HEK293 (cell line): Measurements from ENCODE around the gene CTAGE9.
A peak's percentile ranks its signal among the peaks of the same experiment; 100 is the strongest.

Source experiments
- CTCF ChIA-PET: fragments of 350-600 bp; formaldehyde crosslinking; extraction: SDS; loops from one replicate; lab custom pipeline; 2021; ENCODE audit warnings: antibody characterized with exemption; lab: Yijun Ruan, JAX
- POLR2A ChIA-PET: fragments of 300-600 bp; formaldehyde crosslinking; extraction: SDS; loops from one replicate; lab custom pipeline; 2020; ENCODE audit warnings: antibody characterized with exemption, inconsistent platforms; lab: Yijun Ruan, JAX
- H3K27ac ChIP-seq: fragments of 200-500 bp; sonication (Bioruptor generic); 2 replicates; pipeline ENCODE4 v1.5.1; 2014; ENCODE audit warnings: low read depth, low read length, control low read depth, inconsistent platforms; ENCODE audit errors: extremely low read depth
- H3K36me3 ChIP-seq, 2 experiments: fragments of 200-500 bp in 1 of 2; sonication (Bioruptor generic) in 1 of 2; 1 replicate in 1 of 2; 2 replicates in 1 of 2; pipeline ENCODE4 v1.5.1; 2014 to 2017; ENCODE audit warnings: inconsistent platforms in 2 of 2, low read length in 2 of 2; ENCODE audit not compliant: control insufficient read depth in 2 of 2, insufficient read depth in 1 of 2
- H3K4me1 ChIP-seq: fragments of 200-500 bp; sonication (Bioruptor generic); 2 replicates; pipeline ENCODE4 v1.5.1; 2014; ENCODE audit warnings: mild to moderate bottlenecking, low read length, inconsistent platforms; ENCODE audit not compliant: control insufficient read depth, insufficient read depth
- H3K4me3 ChIP-seq: 2 replicates; pipeline ENCODE4 v1.5.1; 2011; ENCODE audit warnings: low read depth, mild to moderate bottlenecking, control low read depth, low read length, moderate library complexity
- H3K9me3 ChIP-seq: fragments of 200-500 bp; sonication (Bioruptor generic); 2 replicates; pipeline ENCODE4 v1.5.1; 2014; ENCODE audit warnings: low read depth, low read length, inconsistent platforms; ENCODE audit not compliant: control insufficient read depth, insufficient read depth
- FEZF1 ChIP-seq: fragments of 450-650 bp; formaldehyde crosslinking; IDR thresholded peaks from 2 replicates; pipeline ENCODE4 v1.5.1; 2016; ENCODE audit warnings: missing biosample characterization, missing genetic modification characterization
- GLI4 ChIP-seq: fragments of 450-650 bp; formaldehyde crosslinking; IDR thresholded peaks from 2 replicates; pipeline ENCODE4 v1.5.1; 2016; ENCODE audit warnings: missing biosample characterization, missing genetic modification characterization
- PRDM1 ChIP-seq: fragments of 450-650 bp; formaldehyde crosslinking; IDR thresholded peaks from 2 replicates; pipeline ENCODE4; 2016; ENCODE audit warnings: missing biosample characterization, missing genetic modification characterization
- PRDM2 ChIP-seq: fragments of 450-650 bp; formaldehyde crosslinking; IDR thresholded peaks from 2 replicates; pipeline ENCODE4 v1.5.1; 2016; ENCODE audit warnings: missing biosample characterization, missing genetic modification characterization, borderline replicate concordance
- SP2 ChIP-seq: fragments of 450-650 bp; formaldehyde crosslinking; IDR thresholded peaks from 2 replicates; pipeline ENCODE4 v1.5.1; 2016; ENCODE audit warnings: missing biosample characterization, missing genetic modification characterization
- ZBTB8A ChIP-seq: fragments of 450-650 bp; formaldehyde crosslinking; IDR thresholded peaks from 2 replicates; pipeline ENCODE4 v1.5.1; 2016; ENCODE audit warnings: missing biosample characterization, missing genetic modification characterization
- ZFP41 ChIP-seq: fragments of 450-650 bp; formaldehyde crosslinking; IDR thresholded peaks from 2 replicates; pipeline ENCODE4 v1.5.1; 2016; ENCODE audit warnings: missing biosample characterization, missing genetic modification characterization, borderline replicate concordance
- ZNF133 ChIP-seq: fragments of 450-650 bp; formaldehyde crosslinking; IDR thresholded peaks from 2 replicates; pipeline ENCODE4 v1.5.1; 2016; ENCODE audit warnings: missing biosample characterization, missing genetic modification characterization
- ZNF146 ChIP-seq: fragments of 450-650 bp; formaldehyde crosslinking; IDR thresholded peaks from 2 replicates; pipeline ENCODE4 v1.5.1; 2016; ENCODE audit warnings: missing biosample characterization, missing genetic modification characterization
- ZNF292 ChIP-seq: fragments of 450-650 bp; formaldehyde crosslinking; IDR thresholded peaks from 2 replicates; pipeline ENCODE4 v1.5.1; 2016; ENCODE audit warnings: low read depth, missing biosample characterization, missing genetic modification characterization, borderline replicate concordance
- ZNF426 ChIP-seq: fragments of 450-650 bp; formaldehyde crosslinking; IDR thresholded peaks from 2 replicates; pipeline ENCODE4 v1.5.1; 2017; ENCODE audit warnings: missing biosample characterization, missing genetic modification characterization, mild to moderate bottlenecking, inconsistent platforms, moderate library complexity
- ZNF530 ChIP-seq: fragments of 450-650 bp; formaldehyde crosslinking; IDR thresholded peaks from 2 replicates; pipeline ENCODE4 v1.5.1; 2016; ENCODE audit warnings: low read depth, missing biosample characterization, missing genetic modification characterization
- ZNF629 ChIP-seq: fragments of 450-650 bp; formaldehyde crosslinking; IDR thresholded peaks from 2 replicates; pipeline ENCODE4 v1.5.1; 2017; ENCODE audit warnings: missing biosample characterization, missing genetic modification characterization
- ZNF670 ChIP-seq: fragments of 450-650 bp; formaldehyde crosslinking; IDR thresholded peaks from 2 replicates; pipeline ENCODE4 v1.5.1; 2016; ENCODE audit warnings: missing biosample characterization, missing genetic modification characterization, low read depth
- ZNF785 ChIP-seq: fragments of 450-650 bp; formaldehyde crosslinking; IDR thresholded peaks from 2 replicates; pipeline ENCODE4 v1.5.1; 2016; ENCODE audit warnings: missing biosample characterization, missing genetic modification characterization
- ZNF830 ChIP-seq: fragments of 450-650 bp; IDR thresholded peaks from 2 replicates; pipeline ENCODE4 v1.5.0; 2018; ENCODE audit warnings: missing biosample characterization, missing genetic modification characterization, low read depth, mild to moderate bottlenecking, moderate library complexity
- ZNF837 ChIP-seq: fragments of 450-650 bp; formaldehyde crosslinking; IDR thresholded peaks from 2 replicates; pipeline ENCODE4 v1.5.1; 2016; ENCODE audit warnings: missing biosample characterization, missing genetic modification characterization
- ZSCAN16 ChIP-seq: fragments of 450-650 bp; formaldehyde crosslinking; IDR thresholded peaks from 2 replicates; pipeline ENCODE4 v1.5.1; 2016; ENCODE audit warnings: missing biosample characterization, missing genetic modification characterization
- ZSCAN23 ChIP-seq: fragments of 450-650 bp; formaldehyde crosslinking; IDR thresholded peaks from 2 replicates; pipeline ENCODE4 v1.5.1; 2016; ENCODE audit warnings: missing biosample characterization, missing genetic modification characterization
- ZXDB ChIP-seq: fragments of 450-650 bp; formaldehyde crosslinking; IDR thresholded peaks from 2 replicates; pipeline ENCODE4 v1.5.1; 2016; ENCODE audit warnings: missing biosample characterization, missing genetic modification characterization
- TF ChIP-seq, protein P1 (sequence below): fragments of 450-650 bp; formaldehyde crosslinking; IDR thresholded peaks from 2 replicates; pipeline ENCODE4 v1.5.1; 2016; ENCODE audit warnings: missing biosample characterization, missing genetic modification characterization

Gene CTAGE9

DNA sequence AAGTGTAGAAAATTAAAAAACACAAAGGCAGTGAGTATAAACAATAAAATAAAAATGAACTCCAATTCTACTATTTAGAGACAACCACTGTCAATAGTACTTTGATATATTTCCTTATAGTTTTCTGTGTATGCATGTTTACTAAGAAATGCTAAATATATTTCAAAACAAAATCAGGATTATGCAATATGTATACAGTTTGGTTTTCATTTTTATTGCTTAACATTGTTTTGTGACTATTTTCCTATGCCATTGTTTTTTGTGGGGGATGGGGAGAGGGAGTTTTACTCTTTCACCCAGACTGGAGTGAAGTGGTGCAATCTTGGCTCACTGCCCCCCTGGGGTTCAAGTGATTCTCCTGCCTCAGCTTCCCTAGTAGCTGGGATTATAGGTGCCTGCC is 29.2 kb downstream of the CTAGE9 start (continued):
- TF ChIP-seq ZNF670 (no peak), ZNF830 (tag by site-specific recombination) (no peak)

DNA sequence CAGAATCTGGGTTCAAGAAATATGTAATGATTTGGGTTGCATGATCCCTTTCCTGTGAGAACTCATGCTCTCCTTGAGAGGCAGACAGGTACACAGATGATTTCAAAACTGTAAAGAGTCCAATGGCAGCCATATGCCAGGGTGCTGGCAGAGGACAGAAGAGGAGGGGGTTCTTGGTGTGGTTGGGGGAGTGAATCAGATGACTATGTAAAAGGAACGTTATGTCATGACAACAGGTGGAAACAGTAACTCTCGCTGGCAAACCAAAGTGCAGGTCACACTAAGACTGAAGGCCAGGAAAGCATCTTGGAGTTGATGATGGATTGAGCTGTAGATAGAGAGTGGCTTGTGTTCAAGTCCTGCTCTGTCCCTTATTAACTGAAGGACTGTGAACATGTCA is 29.9 kb downstream of the CTAGE9 start:
- Histone ChIP-seq H3K4me3 (no peak overlapping the region), H3K4me1 (no peaks in the 10 kb centered on the region), H3K9me3 (no peaks in the 10 kb centered on the region), H3K36me3 (no peaks in the 10 kb centered on the region), H3K27ac (no peak overlapping the region)
- ChIA-PET CTCF (no interaction called here), POLR2A (no interaction called here)
- TF ChIP-seq SP2 (tag by site-specific recombination), result no peak
- TF ChIP-seq, protein P1, sequence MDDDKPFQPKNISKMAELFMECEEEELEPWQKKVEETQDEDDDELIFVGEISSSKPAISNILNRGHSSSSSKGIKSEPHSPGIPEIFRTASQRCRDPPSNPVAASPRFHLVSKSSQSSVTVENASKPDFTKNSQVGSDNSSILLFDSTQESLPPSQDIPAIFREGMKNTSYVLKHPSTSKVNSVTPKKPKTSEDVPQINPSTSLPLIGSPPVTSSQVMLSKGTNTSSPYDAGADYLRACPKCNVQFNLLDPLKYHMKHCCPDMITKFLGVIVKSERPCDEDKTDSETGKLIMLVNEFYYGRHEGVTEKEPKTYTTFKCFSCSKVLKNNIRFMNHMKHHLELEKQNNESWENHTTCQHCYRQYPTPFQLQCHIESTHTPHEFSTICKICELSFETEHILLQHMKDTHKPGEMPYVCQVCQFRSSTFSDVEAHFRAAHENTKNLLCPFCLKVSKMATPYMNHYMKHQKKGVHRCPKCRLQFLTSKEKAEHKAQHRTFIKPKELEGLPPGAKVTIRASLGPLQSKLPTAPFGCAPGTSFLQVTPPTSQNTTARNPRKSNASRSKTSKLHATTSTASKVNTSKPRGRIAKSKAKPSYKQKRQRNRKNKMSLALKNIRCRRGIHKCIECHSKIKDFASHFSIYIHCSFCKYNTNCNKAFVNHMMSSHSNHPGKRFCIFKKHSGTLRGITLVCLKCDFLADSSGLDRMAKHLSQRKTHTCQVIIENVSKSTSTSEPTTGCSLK (tag by site-specific recombination), result no peak
- TF ChIP-seq, all 188 proteins: peak for 0

GRCh38 chr6:131678442-131678841 is 32.4 kb downstream of the CTAGE9 start:
- ChIA-PET CTCF (no interaction called here), POLR2A (no interaction called here)
- Histone ChIP-seq H3K4me1 (no peaks in the 10 kb centered on the region), H3K4me3 (no peak overlapping the region), H3K36me3 (no peaks in the 10 kb centered on the region), H3K27ac (no peak overlapping the region), H3K9me3 (no peaks in the 10 kb centered on the region)
- TF ChIP-seq ZBTB8A, result no peak
- no peak for TF ChIP-seq ZNF785
- TF ChIP-seq ZXDB (tag by site-specific recombination), result no peak
- no peak for TF ChIP-seq ZFP41 (tag by site-specific recombination)
- TF ChIP-seq, all 188 proteins: peak for 0

DNA sequence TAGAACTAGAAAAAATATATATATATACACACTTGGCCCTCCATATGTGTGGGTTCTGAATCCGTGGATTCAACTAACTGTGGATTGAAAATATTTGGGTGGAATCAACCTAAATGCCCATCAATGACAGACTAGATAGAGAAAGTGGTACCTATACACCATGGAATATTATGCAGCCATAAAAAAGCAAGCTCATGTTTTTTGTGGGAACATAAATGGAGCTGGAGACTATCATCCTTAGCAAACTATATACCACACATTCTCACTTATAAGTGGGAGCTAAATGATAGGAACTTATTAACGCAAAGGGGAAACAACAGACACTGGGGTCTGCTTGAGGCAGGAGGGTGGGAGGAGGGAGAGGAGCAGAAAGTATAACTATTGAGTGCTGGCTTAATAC is 37.6 kb downstream of the CTAGE9 start:
- Histone ChIP-seq H3K4me1 (no peaks in the 10 kb centered on the region), H3K4me3 (no peak overlapping the region), H3K36me3 (no peaks in the 10 kb centered on the region), H3K27ac (no peak overlapping the region), H3K9me3 (no peaks in the 10 kb centered on the region)
- ChIA-PET POLR2A (no interaction called here), CTCF (interaction anchor here (0.6 to 2.8 kb wide), 5 partner anchors 15 to 607 kb away, joined by 3 to 9 read pairs (median 4); no protein-coding TSS in a partner anchor)
- TF ChIP-seq ZNF785, result no peak
- no peak for TF ChIP-seq FEZF1 (tag by site-specific recombination)
- TF ChIP-seq ZNF146, result peak; percentile 66; the same call in 1 of the 2 replicates
- TF ChIP-seq, all 188 proteins: peak for 1

GRCh38 chr6:131669891-131670290 is 40.9 kb downstream of the CTAGE9 start:
- ChIA-PET CTCF (interaction anchor here (2.8 kb wide), 1 partner anchor 42 kb away, joined by 10 read pairs; the partner anchor contains the start of gene MED23), POLR2A (no interaction called here)
- no peak overlapping the region for H3K27ac ChIP-seq
- no peak overlapping the region for H3K4me3 ChIP-seq
- H3K4me1 ChIP-seq, result no peaks in the 10 kb centered on the region
- H3K9me3 ChIP-seq, result no peaks in the 10 kb centered on the region
- no peaks in the 10 kb centered on the region for H3K36me3 ChIP-seq
- TF ChIP-seq ZNF133 (tag by site-specific recombination) (no peak), ZNF426 (tag by site-specific recombination) (no peak), GLI4 (tag by site-specific recombination) (no peak), ZNF629 (tag by site-specific recombination) (no peak), ZNF530 (no peak), ZNF837 (tag by site-specific recombination) (no peak), ZSCAN23 (no peak), ZNF292 (no peak), PRDM2 (tag by site-specific recombination) (no peak), ZSCAN16 (tag by site-specific recombination) (no peak), PRDM1 (tag by site-specific recombination) (no peak)
